AG10803 (cell line): ENCODE measurements around the gene ABI3.

ENCODE experiments used
- DNase-seq: peaks from one replicate; pipeline ENCODE4 v3.0.0; 2010; ENCODE audit warnings: low read depth
- H3K4me3 ChIP-seq: 2 replicates; pipeline ENCODE4 v1.5.1; 2011; ENCODE audit warnings: mild to moderate bottlenecking, low read length, control low read depth
- CTCF ChIP-seq: conservative IDR thresholded peaks from 2 replicates; pipeline ENCODE4 v1.5.1; 2011; ENCODE audit warnings: mild to moderate bottlenecking, low read length, control low read depth, inconsistent platforms

ABI3 gene

GRCh38 chr17:49213847-49214246 is 3.3 kb downstream of the ABI3 start:
- no peak overlapping the region for H3K4me3 ChIP-seq
- no peak for TF ChIP-seq CTCF
- no peak for DNase-seq

- H3K4me3 ChIP-seq, result no peak overlapping the region
- DNase-seq, result no peak
- no peak for TF ChIP-seq CTCF
These were observed 4.3 kb downstream of the ABI3 start for GRCh38 chr17:49214676-49215360.

- no peak for DNase-seq
- no peak overlapping the region for H3K4me3 ChIP-seq
- TF ChIP-seq CTCF, result no peak
These were observed 6.0 kb downstream of the ABI3 start for GRCh38 chr17:49216482-49216881.

- H3K4me3 ChIP-seq, result no peak overlapping the region
- no peak for TF ChIP-seq CTCF
- no peak for DNase-seq
These were observed 6.6 kb downstream of the ABI3 start for GRCh38 chr17:49216953-49217650.

- DNase-seq, result no peak
- TF ChIP-seq CTCF, result no peak
- H3K4me3 ChIP-seq, result no peak overlapping the region
These were observed 7.3 kb downstream of the ABI3 start for GRCh38 chr17:49217651-49218413.

- H3K4me3 ChIP-seq, result no peak overlapping the region
- peak; percentile 9; the same call in 1 of the 2 replicates for TF ChIP-seq CTCF
- DNase-seq, result no peak
These were observed 8.7 kb downstream of the ABI3 start for GRCh38 chr17:49218941-49219913.
